GM21367 (cell line): Measurements from ENCODE around the gene GASK1A.

Experiments used
- ATAC-seq: cut with Tn5 transposase; IDR thresholded peaks from one replicate; pipeline ENCODE4 v1.9.1; 2021; ENCODE audit not compliant: unreplicated experiment

GASK1A gene

DNA sequence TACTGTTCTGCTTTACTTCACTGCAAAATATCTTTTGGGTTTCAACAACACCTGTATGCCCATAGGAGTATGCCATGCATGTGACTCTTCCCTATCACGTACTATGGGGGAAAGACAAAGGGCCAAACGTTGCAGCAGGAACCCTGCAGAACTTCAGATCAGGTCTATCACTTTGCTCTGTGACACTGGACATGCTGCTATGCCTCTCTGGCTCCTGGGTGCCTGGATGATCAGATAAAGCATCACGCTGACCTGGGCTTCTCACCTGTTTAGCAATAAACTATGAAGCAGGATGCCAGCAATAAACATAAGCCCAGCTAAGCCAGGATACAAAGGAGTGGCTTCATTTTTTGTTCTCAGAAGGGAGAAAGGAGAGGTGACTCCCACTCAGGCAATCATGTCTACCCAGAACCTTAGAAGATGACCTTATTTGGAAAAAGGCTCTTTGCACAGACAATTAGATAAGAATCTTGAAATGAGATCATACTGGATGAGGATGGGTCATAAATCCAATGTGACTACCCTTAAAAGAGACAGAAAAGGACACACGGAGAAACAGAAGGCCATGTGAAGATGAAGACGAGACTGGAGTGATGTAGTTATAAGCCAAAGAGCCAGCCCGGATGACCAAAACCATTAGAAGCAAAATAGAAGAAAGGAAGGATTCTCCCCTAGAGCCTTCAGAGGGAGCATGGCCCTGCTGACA is 107.5 kb downstream of the GASK1A start:
- no peak for ATAC-seq

DNA sequence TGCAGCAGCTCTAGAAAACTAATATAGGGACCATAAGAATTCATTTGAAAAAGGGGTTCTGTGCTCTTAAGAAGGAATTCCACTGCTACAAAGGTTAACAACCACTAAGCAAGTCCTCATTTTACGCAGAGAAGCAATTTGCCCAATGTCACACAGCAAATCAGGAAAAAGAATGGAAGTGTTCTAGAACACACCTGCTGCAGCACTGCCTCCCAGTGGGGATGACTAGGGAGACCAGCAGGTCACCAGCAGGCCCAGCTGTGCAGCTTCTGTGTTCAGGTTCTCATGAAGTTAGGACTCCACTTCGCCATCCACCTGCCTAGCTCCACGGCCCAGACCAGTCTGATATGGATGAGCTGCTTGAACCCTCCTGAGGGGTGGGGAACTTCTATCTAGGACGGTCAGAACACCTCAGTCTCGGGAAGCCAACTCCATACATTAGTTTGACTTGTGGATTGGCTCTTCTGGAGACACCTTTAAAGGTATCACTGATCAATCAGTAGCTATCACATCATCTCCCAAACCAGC is 108.2 kb downstream of the GASK1A start:
- no peak for ATAC-seq

DNA sequence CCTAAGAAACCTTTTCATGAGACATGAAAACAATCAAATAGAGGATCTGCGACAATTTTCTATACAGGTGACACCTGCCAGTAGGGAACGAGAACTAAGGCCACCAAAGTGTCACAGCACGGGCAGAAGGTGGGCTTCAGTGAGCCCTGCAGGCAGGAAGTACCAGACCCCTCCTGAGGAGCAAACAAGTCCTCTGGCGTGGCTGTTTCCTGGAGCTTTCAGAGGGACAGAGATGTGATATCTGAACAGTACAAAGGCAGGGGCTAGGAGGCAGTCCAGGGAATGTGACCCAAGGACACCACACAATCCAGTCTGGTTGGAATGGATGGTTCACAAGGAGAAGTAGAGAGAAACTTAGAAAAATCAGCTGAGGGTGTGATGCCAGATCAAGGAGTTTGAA is 110.0 kb downstream of the GASK1A start:
- no peak for ATAC-seq

DNA sequence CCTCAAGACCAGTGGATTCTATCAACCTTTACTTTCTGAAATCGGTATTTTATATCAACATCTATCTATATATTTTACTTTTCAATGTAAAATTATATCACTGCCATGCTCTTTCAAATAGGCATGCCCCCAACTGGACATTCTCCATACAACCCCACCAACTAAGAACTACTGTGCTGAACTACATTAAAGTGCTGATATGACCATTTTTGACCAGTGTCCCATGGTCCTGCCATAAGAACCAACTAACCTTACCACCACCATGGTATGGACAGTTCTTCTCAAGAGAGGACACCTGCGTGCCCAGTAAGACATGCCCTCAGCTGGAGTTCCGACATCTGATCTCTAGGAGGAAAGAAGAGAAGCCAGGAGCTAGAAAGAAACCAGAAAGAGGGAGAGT is 111.1 kb downstream of the GASK1A start:
- no peak for ATAC-seq

DNA sequence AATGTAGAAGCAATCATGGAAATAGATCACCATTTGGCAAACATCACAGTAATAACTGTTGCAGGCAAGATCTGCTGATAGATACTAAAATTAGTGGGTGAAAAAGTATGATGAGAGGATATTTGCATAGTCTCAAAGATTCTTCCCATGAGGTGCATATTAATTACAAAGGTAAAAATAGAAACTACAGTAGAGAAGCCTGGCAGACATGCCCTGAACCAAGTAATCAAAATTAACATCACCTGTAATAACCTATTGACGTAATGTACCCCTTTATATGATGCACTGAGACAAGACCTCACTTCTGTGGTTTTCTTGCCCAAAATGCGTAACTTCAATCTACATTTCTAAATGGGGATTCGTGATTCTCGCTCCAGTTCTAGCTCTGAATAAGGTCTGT is 112.4 kb downstream of the GASK1A start:
- ATAC-seq = no peak

DNA sequence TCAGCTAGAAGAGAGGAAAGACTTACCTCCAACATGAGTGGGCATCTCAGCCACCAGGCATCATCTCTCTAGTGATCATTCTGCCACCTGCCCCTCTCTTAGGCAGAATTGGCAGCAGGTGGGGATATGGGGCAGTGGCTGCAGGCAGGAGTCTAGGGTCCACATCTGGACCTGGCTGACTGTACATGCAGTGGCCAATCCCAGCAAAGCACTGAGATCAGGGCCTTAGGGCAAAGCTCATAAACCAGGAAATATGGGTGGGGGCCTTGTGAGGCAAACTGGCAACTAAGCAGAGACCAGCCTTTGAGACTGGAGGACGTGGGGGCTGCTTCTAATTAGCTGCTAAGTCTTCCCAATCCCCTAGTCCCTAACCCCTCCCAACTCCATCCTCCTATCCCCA is 113.9 kb downstream of the GASK1A start:
- no peak for ATAC-seq

DNA sequence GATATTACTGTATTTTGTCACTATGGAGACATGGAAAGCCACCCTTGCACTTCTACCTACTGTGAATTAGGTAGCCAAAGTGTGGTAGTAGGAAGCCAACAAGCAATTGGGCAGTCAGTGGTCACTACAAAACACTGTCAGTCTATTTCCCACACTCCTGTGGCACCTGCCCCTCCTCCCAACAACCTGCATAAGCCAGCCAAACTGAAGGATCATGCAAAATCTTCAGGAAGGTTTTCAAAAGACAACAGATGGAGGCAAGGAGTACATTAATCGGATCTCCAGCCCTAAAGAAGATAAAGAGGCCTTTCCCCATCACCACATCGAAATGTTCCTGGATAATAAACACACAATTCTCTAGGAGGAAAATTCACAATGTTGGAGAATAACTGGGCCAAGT is 114.9 kb downstream of the GASK1A start:
- ATAC-seq = no peak

DNA sequence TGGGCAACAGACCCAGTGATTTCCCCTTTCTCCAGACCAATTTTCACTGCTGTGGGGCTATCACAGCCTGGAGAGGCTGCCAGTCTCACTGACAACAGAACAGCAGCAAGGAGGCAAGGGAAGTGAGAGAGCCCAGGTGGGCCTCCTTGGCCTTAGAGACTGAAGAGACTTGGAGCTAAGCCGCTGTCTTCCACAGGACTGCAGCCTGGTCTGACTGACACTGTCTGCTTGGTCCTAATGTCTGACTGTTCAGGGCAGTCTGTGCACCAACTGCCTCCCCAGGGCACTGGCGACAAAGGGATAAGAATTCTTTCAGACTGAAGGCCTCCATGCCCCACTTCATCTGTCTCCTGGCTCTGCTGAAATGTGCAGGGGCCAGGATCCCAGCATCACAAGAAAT is 115.3 kb downstream of the GASK1A start:
- ATAC-seq = no peak

DNA sequence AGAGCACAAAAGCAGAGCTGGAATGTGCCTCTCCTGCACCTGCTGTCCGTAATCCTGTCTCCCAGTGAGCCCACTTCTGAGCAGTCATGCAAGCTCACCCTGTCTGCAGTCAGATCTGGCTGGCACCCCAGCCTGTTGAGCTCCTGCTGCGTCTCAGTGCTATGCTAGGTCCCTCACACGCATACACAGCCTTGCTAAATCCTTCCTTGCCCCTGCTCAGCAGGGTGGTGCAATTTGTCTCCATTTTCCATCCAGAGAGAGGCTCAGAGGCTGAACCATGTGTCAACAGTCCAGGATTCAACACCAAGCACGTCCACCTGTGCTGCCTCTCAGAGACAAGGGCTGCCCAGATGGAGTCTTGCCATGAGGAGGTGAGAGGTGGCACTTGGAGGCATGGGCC is 115.7 kb downstream of the GASK1A start:
- ATAC-seq = no peak

DNA sequence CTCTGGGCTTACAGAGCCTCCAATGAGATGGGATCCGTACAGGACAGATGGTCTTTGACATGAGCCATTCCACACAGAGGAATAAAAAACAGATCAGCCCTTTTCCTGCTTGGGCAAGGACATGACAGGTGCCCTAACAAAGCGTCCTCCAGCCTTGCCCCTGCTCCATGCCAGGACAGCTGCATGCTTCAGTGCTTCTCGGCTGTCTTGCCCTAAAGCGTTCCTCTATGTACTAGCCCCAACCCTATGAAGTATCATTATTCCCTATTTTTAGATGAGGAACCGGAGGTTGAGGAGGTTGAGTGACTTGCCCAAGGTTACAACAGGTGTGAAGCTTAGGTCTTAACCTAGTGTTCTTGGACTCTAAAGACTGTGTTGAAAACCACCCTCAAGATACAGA is 116.3 kb downstream of the GASK1A start:
- no peak for ATAC-seq

DNA sequence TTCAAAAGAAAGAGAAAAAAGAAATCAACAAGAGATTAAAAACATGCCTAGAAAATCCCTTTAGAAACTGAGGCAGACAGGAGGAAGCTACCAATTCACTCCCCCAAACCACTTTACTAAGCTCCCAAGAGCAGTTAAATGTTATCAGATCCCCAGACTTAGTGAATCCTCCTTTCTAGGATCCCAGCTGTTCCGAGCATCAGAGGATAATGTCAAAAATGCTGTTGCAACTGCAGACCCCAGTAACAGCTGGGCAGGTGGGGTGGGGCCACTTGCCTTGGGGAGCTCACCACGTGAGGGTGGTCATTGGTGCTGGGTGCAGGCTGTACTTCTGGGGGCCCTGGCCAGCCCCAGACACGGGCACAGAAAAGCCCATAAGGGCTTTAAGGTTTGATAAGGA is 117.7 kb downstream of the GASK1A start:
- ATAC-seq = no peak

DNA sequence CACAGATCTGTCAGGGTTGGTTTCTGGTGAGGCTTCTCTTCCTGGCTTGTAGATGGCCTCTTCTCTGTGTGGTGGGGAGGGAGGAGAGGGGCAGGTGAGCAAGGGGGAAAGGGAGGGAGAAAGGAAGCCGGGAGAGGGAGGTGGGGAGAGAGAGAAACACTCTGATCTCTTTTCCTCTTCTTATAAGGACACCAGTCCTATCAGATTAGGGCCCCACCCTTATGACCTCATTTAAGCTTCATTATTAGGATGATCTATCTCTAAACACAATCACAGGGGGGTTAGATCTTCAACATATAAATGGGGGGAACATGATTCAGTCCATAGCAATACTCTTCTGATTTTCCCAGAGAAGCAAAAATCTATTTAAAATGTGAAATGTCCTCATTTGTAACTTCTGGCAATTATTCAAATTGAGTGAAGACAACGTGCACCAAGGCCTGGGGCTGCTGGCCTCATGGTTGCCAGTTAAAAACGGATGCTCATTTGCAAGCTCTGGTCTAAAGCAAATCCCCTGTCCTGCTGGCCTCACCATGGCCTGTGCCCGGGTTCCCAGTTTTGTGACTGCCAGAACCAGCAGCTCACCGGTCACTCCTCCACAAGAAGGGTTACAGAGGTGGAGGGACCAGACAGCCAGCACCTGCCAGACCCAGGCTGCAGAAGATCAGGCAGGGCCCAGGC is 118.4 kb downstream of the GASK1A start:
- ATAC-seq = no peak

DNA sequence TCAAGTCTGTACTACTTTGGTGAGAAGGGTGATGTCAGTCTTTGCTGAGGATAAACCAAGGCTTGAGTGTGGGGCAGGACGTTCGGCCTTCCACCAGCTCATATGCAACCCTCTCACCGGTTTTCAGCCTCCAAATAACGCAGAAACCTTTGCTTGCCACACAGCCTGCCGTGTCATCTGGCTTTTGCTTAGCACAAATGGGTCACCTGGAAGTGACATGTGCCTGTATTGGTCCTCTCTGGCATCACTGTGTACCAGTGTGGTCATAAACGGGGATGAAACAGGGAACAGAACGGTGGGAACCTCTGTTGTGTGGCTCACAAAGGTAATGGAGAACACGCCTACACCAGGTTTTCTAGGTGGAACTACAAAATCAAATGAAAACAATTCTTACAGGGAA is 119.7 kb downstream of the GASK1A start:
- ATAC-seq = no peak

DNA sequence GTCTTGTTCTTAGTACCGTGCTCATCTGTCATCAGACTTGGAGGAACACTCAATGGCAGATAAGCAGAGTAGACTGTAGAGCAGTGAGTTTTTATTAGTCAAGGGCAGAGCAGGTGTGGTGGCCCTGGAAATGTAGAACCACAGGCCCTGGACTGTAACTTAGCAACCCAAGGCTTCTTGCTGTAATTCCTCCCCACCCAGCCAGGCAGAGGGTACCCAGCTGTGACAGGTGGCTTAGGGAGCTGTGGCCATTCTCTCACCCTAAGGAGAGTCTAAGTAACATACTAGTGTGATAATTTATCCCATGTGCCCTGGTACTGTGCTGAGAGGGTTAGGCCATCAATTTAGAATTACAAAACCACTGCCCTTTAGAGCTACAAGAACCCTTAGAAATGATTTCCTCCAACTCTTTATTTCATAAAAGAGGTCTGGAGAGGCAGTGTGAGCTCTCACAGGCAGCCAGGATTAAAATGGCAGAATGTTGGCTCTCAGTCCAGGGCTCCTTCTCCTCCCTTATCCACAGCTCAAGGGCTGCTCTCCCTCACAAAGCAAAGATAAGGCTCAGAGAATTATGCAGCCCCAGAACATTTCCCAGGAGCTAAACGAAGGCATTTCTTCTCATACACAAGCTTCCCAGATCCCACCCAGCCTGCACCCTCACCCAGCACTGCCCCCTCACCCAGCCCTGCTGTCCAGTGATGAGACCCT is 123.8 kb downstream of the GASK1A start:
- no peak for ATAC-seq

DNA sequence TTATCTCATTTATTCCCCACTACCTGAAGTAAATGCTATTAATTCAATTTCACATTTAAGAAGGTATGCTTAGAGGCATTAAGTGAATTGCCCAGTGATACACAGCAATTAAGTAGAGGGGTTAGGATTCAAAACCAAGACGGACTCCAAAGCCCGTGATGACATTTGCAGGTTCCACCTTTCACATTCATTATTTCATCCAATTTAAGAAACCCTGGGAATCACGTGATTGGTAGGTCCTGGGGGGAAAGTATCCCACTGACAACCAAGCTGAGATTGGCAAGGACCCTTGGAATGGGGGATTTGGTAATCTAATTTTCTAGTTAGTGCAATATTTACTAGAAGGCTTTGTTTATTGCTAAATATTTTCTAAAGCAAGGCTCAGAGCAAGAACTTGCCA is 124.9 kb downstream of the GASK1A start:
- no peak for ATAC-seq

DNA sequence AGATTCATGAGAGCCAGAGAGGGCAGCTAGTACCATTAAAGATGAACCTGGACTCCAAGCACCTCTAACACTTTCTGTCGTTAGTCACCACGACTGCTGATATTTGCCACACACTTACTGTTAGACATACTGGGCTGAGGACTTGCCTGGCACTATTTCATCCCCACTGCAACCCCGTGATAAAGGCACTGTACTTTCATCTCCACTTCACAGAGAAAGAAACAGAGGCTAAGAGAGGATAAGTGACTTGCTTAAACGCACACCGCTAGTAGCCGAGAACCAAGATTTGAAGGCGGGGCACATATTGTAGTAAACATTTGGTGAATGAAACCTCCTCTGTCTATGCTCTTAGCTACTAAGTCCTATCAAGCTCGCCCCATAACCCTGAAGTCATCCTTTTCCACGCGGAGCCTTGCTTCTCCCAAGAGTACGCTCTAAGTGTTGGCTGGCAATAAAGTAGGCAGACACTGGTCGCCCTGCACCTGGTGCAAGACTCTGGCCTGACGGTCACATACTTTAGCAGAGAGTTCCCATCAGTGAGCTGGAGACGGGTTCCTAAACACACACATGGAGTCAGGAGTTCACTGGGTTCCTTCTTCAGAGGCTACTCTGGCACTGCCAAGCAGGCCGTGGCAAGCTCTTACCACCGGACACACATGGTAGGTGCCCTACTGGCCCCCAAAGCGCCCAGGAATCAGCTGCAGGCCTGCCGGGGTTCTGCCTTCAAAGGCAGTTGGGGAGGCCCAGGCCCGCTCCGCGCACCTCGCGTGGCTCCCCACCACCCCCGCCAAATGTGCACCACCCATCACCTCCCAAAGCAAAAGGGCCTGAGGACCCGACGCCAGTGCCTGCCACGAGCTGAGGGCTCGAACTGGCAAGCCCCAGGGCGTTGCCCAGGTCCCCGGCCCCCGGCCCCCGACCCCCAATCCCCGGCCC is 125.8 kb downstream of the GASK1A start:
- ATAC-seq = no peak

DNA sequence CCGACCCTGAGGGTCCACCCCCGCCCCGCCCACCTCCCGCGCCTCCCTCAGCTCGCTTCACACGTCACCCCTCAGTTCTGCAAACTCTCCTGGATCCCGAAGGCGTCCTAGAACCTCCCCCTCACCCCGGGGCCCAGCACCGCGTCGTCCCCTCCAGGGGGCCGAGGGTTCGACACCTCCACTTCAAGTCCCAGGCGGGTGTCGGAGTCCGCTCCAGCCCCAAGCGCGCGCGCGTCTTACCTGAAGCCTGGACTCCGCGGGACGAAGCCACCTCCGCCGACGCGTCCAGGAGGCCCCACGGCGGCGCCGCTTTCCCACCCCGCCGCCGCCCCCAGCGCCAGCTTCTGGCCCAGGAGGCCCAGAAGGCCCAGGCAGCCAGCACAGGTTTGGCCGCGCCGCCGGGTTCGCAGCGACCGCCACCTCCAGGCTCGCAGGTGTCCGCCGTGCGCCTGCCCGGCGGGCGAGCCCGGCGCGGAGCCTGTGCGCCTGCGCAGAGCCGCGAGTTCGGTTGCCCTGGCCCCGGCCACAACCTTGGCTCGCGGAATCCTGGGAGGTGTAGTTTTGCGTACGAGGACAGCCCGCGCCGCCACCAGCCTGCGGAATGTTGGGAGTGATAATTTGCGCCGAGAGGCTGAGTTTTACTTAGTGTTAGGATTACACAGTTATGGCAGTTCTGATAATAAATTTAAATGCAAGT is 126.6 kb downstream of the GASK1A start, which contains the start of gene POMGNT2:
Gene POMGNT2 (minus strand): TSS at position 484 of the 697 bp plus-strand sequence. CDS start 24,648 bp downstream, outside the sequence.
- ATAC-seq = peak; percentile 88

DNA sequence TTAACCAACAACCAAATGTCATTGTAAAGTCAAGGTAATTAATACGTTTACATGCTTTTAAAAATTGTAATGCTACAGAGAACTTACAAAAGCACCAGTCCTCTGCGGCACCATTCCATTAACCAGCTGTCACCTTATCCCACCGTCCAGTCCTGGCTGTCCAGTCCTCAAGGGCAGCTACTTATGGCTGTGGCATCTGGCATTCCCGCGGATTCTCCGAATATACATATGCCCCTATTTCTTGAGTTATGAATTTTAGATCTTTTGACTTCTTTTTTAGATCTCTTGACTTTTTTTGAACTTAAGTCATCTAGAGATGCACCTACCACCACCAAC is 127.2 kb downstream of the GASK1A start:
- no peak for ATAC-seq
